Measurements from ENCODE around the gene GTF2A1L.

DNA sequence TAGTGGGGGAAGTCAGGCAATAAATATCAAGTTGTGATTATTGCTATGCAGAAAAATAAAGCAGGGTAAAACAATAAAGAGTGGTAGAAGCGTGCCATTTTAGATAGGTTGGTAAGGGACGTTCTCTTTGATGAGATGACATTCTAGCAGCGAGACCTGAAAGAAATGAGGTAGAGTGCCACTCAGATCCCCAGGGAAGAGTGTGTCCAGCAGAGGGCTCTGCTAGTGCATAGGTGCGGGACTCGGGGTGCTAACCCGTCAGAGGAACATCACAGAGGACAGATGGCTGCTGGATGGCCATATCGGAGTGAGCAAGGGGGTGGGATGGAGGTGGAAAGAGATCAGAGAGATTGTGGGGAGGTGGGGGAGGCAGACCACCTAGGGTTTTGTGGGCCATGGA is 16.3 kb upstream of the GTF2A1L start:
- TF ChIP-seq POLR2AphosphoS5 (IDR thresholded peaks at IDR 0.05; ENCODE audit: borderline replicate concordance, low read depth, low read length): no peak
- no peak for TF ChIP-seq EZH2 (IDR thresholded peaks at IDR 0.05)
- no peak for TF ChIP-seq FOXP2 (optimal IDR thresholded peaks at IDR 0.05; ENCODE audit: control extremely low read depth, extremely low read length, insufficient read depth)

All from SK-N-MC (cell line).